ENCODE measurements around the gene CFAP221.

CFAP221 gene

GRCh38 chr2:119544075-119544938, at the start of gene CFAP221:
Gene CFAP221, plus strand, starts transcription at chr2:119544449. Its CDS starts 1,683 bp downstream, at chr2:119546132.
- DNase-seq (ENCODE audit: low read depth): peak; percentile 26

- no peak for DNase-seq (ENCODE audit: low read depth)
These were observed 48.3 kb upstream of the CFAP221 start for GRCh38 chr2:119495948-119496347.

DNA sequence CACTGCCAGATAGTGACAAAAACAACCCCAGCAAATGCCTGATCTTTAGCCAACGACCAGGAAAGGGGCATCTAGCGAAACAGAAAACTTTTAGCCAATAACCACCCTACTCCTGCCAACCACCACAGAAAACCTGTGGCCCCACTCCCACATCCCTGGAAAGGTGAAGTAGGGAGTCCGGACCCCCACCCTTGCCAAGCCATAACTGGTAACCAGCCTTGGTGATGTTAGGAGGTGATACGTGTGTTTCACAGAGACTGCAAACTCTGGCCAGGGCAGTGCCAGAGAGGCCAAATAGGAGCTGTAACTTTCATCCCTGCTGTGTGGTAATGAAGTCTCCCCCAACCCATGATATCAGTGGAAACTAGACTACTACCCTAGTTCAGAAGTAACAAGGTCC, 47.6 kb upstream of the CFAP221 start:
- DNase-seq (ENCODE audit: low read depth): no peak

GRCh38 chr2:119508756-119509155, 35.5 kb upstream of the CFAP221 start:
- DNase-seq (ENCODE audit: low read depth): no peak

GRCh38 chr2:119511989-119512388, 32.3 kb upstream of the CFAP221 start:
- no peak for DNase-seq (ENCODE audit: low read depth)

- DNase-seq (ENCODE audit: low read depth): no peak
These were observed 31.3 kb upstream of the CFAP221 start for GRCh38 chr2:119512946-119513345.

- no peak for DNase-seq (ENCODE audit: low read depth)
These were observed 30.4 kb upstream of the CFAP221 start for GRCh38 chr2:119513832-119514231.

DNA sequence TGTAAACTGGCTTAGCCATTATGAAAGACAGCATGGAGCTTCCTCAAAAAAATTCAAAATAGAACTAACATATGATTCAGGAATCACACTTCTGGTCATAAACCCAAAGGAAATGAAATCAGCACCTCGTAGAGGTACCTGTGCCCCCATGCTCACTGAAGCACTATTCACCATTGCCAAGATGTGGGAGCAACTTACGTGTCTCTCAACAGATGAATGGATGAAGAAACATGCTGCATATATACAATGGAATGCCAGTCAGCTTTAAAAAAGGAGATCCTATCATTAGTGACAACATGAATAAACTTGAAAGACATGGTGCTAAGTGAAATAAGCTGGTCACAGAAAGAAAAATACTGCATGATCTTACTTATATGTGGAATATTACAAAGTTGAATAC, 28.1 kb upstream of the CFAP221 start:
- no peak for DNase-seq (ENCODE audit: low read depth)

DNA sequence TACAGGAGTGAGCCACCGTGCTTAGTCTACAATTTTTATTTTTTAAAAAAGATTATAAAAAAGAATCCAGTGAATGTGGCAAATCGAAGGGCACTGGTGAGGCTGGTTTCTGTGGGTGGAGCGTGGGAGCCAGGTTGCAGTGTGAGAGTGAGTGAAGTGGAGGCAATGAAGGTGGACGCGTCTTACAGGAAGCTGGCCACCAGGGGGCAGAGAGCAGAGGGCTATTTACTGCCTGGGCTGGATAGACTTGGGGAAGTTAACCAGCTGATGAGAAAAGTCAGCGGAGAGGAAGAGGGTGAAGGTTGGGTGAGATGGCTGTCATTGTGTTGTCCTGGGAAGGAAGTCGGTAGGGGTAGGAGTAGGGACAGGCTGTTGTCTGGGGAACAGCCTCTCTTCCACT, 26.8 kb upstream of the CFAP221 start:
- DNase-seq (ENCODE audit: low read depth): no peak

GRCh38 chr2:119518401-119519056, 25.7 kb upstream of the CFAP221 start:
- DNase-seq (ENCODE audit: low read depth): no peak

DNA sequence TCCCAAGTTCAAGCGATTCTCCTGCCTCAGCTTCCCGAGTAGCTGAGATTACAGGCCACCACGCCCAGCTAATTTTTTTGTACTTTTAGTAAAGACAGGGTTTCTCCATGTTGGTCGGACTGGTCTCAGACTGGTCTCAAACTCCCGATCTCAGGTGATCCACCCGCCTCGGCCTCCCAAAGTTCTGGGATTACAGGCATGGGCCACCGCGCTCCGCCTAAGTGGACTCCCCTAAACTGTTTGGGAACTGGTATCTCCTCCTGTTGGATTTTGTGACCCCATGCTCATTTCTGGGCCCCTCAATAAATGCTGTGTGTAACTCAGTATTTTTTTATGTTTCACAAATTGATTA, 25.2 kb upstream of the CFAP221 start:
- DNase-seq (ENCODE audit: low read depth): no peak

DNA sequence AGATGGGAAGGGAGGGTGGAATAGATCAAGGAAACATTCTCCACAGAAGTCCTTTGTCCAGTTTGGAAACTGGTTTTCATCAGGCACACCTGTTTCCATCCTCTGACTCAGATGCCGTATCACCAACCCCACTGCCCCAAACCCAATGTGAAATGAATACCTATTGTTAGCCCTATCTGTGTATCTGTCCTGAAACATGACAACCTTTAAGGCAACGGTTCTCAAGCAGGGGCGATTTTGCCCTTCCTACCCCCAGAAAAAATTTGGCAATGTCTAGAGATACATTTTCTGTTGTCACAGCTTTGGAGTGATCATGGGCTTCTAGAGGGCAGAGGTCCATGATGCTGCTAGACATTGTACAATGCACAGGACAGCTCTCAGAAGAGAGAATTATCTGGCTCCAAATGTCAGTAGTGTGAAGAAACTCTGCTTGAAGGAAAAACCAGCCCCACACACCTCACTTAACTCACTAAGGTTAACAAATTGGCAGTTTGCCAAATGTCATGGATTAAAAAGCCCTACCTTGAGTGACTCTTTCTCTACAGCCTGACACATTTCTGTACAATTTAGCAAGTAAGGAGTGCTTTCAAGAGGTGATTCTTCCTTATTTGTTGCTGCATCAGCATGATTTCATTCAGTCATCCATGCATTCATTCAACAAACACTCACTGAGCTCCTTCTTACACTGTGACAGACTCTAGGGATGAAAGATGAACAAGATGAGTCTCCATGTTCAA, 23.4 kb upstream of the CFAP221 start:
- DNase-seq (ENCODE audit: low read depth): no peak

- no peak for DNase-seq (ENCODE audit: low read depth)
These were observed 22.7 kb upstream of the CFAP221 start for GRCh38 chr2:119521433-119522050.

GRCh38 chr2:119522671-119523070, 21.6 kb upstream of the CFAP221 start:
- DNase-seq (ENCODE audit: low read depth): no peak

GRCh38 chr2:119523383-119523951, 20.8 kb upstream of the CFAP221 start:
- DNase-seq (ENCODE audit: low read depth): no peak

DNA sequence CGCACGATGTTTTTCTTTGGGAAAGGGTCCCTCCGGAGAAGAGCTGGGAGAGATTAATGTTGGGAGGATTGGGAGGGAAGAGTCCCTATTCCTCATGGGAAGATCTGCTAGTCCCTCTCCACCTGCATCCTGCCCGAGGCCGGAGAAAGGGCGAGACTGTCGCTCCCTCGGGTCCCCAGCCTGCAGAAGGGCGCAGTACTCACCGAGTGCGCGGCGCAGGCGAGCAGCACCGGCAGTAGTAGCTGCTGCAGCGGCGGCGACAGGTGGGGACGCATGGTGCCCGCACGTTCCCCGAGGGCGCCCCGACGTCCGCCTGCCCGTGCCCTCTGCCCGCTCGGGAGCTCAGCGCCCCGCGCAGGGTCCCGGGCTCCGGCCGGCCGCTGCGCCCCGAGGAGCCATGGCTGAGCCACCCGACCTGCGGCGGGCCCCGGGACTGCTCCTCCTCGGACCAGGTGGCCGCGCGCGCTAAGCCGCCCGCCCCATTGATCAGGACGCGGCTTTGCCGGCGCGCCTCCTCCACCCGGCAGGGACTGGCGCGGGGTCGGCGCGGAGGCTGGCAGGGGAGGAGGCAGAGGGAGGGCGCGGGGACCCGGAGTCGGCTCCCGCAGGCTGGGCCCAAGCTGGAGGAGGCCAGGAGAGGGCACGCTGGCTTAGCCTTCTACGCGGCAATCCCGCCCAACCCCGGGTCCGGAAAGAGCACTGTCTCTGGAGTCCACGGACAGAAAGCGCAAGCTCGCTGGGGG, 20.1 kb upstream of the CFAP221 start, which contains the start of gene SCTR:
Gene SCTR (minus strand): TSS at position 532 of the 743 bp plus-strand sequence. CDS start 257 bp downstream, at position 275.
- no peak for DNase-seq (ENCODE audit: low read depth)

GRCh38 chr2:119525614-119526013, 18.6 kb upstream of the CFAP221 start:
- DNase-seq (ENCODE audit: low read depth): no peak

- DNase-seq (ENCODE audit: low read depth): no peak
These were observed 16.2 kb upstream of the CFAP221 start for GRCh38 chr2:119527999-119528398.

DNA sequence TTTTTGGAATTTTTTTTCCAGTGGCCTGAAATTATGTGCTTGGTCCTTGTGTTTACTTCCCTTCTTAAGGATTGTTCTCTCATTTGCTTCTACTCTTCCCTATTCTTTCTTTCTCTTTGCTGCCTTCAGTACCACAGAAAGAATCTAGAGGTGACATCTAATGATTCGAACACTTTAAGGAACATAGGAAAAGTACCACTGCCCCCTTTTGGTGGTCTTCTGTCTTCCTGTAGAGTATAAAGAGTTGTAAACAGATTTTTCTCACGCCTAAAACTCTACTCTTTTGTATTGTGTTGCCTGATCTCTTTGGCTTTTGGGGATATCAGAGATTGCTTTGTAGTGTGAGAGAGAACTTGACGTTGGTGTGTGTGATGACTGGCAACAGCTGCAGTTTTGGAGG, 13.0 kb upstream of the CFAP221 start:
- no peak for DNase-seq (ENCODE audit: low read depth)

DNA sequence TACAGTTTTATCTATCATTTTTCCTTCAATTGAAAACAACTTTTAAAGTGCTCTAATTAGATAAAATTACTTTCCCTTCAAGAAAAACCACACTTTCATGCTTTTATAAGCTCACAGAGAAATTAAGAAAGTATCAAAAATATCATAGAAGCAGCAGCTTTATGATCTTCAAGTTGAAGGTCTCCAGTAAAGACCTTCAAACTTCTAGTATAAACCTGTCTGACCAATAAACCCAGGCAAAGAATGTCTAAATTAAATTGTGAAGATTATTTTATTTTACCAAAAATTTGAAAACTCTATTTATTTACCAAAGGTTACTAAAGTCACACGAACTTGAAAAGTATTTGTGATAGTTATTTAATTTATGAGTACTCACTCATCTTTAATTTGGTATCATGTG, 10.7 kb upstream of the CFAP221 start:
- no peak for DNase-seq (ENCODE audit: low read depth)

DNA sequence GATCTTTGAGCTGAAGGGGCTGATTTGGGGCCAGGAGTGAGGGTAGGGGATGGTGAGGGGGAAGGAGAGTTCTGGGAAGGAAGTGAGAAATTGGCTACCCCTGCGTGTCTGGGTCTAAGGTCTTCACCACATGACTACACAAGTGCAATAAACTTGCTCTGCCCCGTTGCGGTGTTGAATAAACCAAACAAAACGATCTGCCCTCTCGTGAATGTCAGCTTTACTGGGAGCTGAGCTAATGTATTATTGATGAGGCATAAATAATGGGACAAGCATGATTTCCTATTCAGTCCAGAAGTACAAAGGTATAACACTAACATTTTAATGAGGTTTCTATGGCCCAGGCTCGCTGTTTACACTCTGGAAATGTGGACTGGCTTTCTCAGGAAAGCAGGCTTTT, 8.0 kb upstream of the CFAP221 start:
- no peak for DNase-seq (ENCODE audit: low read depth)
